GM19372 (cell line): Measurements from ENCODE around the gene PERCC1.

Experiments
- ATAC-seq: cut with Tn5 transposase; IDR thresholded peaks from one replicate; pipeline ENCODE4 v1.9.1; 2021; ENCODE audit warnings: mild to moderate bottlenecking, low read depth, moderate library complexity; ENCODE audit not compliant: unreplicated experiment

PERCC1 gene

DNA sequence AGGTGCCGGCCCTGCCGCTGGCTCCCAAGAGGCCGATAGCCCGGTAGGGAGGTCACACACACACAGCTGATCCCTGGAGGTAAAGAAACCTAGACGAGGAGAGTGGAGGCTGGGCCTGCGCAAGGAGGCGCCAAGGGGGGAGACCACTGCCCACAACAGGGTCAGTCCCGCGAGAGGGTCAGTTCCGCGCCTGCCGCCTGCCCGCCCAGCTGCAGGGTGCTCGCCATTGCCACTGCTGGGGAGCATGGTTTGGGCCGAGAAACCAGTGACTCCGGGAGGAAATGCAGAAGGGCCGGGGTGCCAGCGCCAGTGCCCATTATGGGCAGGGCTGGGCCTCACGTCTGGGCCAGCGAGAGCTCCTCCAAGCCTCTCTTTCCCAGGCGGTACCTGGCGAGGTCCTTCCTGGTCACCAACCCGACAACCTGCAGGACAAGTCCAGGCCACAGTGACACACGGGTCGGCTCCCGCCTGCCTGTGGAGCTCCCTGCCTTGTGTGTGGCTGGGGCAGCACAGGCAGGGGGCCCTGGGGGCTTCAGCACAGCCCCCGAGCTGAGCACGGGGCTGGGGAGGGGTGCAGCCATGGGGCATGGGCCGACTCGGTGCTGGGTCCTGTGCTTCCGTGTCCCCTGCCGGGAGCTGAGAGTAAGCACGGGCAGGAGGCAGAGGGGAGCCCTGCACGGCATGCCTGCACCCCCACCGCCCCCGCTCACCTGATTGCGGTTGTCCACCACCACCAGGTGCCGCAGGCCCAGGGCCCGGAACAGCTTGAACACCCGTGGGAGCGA lies 15.6 kb downstream of the PERCC1 start:
- no peak for ATAC-seq

DNA sequence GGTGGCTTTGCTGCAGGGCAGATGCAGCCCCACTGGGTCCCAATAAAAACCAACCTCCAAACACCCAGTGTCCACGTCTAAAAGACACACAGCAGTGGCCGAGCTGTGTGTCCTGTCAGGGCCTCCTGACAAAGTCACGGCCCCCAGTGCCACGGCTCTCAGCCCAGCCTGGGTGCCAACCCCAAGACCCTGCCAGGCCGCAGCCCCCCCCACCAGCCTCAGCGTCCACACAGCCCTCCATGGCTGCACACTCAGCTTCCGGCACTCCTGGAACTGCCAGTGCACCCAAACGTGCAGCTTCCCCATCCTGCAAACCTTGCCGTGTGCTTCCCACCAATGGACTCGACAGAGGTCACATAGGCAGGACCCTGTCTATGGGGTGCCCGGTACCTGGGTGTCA lies 17.1 kb downstream of the PERCC1 start:
- no peak for ATAC-seq

DNA sequence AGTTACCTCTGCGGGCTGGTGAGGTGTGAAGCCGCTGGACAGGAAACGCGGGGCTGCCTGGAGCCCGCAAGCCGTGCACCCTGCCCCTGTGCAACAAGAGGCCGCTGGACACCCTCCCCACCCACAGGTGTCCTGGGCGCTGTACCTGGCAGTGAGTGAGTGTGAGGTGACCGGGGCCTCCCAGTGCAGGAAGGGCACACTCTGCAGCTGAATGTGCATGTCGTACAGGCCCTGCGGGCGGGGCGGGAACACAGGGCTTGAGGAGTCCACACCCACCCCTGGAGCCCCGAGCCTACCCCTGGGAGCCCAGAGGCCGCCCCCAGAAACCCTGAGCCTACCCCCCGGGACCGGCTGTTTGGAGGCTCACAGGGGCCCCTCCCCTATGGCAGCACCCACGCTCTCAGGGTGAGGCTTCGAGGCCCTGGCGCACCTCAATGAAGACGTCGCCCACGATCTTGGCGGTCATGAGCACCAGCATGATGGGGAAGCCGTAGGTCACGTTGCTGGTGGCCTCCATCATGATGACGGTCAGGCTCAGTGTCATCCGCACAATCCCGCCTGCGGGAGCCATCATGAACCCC lies 17.7 kb downstream of the PERCC1 start:
- ATAC-seq = no peak

DNA sequence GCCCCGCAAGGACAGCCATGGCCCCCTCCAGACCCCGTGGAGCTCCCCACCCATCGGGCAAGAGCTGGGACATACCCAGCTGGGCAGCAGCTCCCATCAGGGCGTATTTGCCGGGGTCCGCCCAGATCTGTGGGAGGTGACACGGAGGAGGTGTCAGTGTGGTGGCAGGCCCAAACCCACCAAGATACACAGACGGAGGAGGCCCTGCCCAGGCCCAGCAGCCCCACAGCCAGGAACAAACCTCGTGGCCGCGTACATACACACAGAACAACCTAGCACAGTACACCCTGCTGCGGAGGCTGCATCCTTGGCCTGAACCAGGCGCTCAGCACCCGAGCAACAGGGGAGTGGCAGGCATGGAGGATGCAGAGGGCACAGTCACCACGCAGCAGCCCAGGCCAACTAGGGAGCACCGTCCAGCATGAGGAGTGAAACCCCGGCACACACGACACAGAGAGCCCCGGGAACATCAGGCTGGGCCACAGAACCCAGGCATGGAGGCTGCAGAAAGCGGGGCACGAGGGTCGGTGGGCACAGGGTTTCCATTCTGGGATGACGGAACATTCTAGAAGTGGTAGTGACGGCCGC lies 18.4 kb downstream of the PERCC1 start:
- no peak for ATAC-seq

- ATAC-seq = no peak
Observed at GRCh38 chr16:1450218-1450617, 19.3 kb downstream of the PERCC1 start.

GRCh38 chr16:1450841-1451240 lies 20.0 kb downstream of the PERCC1 start:
- no peak for ATAC-seq

- no peak for ATAC-seq
Observed at GRCh38 chr16:1451702-1452392, 21.0 kb downstream of the PERCC1 start.

DNA sequence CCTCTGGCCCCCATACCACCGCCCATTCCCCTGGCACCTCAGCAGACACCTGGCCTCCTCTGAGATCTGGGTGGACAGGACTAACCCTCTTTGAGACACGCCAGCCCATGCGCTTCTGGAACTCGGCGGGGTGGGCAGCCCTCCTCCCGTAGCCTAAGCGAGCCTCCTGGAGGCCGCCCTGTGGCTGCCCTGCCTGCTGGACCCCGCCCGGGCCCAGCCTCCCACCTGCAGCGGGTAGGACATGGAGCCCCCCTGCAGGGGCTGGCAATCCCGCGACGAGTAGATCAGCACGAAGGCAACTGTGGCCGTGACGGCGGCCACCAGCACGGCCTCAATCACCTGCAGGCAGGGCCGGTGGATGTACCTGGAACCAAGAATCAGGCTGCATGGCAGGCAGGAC lies 21.7 kb downstream of the PERCC1 start:
- no peak for ATAC-seq

GRCh38 chr16:1453316-1453715 lies 22.4 kb downstream of the PERCC1 start:
- no peak for ATAC-seq

DNA sequence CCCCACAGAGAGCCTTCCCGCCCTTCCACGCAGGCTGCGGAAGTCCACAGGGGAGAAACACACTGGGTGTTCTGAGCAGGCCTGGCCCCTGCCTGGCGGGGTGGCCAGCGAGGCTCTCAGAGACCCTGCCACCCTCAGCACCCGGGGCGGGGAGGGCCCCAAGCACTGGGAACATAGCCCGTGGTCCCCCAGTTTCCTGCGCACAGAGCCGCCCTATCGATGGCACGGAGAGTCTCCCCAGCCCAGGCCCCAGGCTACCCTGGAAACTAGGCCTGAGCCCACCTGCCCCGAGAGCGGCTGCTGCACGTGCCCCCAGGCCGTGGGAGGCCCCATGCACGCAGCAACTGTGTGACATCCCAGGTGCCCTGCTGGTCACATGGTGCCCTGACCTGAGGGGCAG lies 23.7 kb downstream of the PERCC1 start:
- no peak for ATAC-seq

DNA sequence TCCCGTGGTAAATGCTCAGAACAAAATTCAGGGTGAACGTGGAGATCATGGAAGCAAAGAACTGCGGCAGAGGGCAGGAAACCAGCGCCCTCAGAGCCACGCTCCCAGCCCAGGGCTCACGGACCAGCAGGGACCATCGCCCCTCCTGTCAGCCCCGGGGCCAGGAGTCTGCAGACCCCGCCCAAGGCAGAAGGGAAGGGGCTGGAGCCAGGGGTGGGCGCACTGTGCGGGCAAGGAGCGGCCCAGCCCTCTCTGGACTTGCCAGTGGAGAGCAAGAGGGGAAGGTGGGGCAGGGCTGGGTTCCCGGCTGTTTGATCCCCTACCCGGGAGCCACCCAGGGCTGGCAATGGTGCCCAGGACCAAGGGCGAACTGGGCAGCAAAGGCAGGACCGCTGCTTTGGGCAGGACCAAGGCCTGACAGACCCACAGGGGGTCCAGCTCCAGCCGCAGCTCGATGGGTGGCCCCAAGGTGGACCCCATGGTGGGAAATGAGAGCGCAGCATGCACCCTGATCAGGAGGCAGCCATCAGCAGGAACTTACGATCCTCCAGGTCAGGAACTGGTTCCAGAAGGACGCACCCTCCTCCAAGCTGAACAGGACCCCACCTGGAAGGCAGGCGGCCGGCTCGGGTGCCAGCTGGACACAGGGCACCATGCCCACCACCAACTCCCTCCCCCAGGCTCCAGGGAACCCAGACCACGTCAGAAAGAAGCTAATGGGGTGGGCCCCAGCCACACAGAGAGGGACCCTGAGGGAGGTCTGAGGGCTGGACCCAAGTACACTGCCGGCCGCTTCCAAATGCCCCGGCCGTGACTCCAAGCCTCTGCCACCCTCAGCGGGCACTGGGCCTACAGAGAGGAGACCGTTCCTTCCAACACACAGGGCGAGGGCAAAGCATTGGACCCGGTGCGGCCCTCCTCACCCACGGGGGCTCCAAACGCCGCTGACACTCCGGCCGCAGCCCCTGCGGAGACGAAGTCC lies 24.6 kb downstream of the PERCC1 start:
- no peak for ATAC-seq

GRCh38 chr16:1456951-1457350 lies 26.1 kb downstream of the PERCC1 start:
- ATAC-seq = no peak

GRCh38 chr16:1457489-1458245 lies 26.8 kb downstream of the PERCC1 start:
- ATAC-seq = no peak

DNA sequence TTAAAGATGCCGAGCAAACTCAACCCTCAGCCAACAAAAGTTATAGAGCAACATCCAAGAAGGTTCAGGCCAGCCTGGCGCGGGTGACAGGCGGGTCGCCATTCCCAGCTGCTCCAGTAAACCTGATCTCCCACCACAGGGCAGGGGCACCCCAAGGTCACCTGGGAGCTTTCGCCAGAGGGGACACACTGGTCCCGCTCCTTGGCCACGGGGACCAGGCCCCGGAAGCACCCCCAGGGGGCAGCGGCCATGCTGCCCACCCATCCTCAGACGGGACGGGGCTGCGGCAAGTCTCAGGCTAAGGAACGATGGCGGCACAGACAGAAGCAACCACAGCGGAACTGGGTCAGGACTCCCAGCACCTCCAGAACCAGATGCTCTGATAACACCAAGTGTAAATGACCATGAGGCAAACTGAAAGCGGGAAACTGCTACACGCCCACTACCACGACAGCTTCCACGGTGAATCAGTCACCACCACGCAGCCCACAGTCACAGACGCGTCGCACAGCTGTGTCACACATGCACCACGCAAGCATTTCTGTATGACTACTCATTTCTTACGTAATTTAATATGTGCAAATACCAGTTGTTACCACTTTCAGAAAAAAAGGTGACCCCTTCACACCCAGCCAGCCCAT lies 27.6 kb downstream of the PERCC1 start:
- no peak for ATAC-seq

- no peak for ATAC-seq
Observed at GRCh38 chr16:1458977-1459341, 28.1 kb downstream of the PERCC1 start.

GRCh38 chr16:1459967-1460366 lies 29.1 kb downstream of the PERCC1 start:
- ATAC-seq = no peak

DNA sequence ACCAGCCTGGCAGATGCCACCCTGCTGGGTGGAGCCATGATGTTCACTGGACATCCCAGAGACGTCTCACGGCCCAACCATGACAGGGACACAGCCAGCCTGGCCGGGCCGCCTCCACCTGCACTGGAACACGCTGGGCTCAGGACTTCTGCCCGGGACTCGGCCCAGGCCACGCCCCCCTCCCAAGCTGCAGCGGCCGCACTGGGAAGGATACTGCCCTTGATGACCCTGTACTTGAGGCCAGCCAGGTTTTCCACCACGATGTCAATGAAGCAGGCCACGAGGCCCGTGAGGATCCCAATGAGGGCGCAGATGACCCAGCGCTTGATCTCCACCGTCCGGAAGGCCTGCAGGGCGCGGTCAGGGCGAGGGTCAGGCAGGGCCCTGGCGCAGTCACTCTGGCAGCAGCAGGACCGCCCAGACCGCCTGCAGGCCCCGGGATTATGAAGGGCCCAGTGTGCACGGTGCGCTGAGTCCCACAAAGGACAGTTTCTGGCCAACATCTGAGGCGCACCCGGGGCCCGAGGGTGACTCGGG lies 29.8 kb downstream of the PERCC1 start:
- ATAC-seq = no peak

DNA sequence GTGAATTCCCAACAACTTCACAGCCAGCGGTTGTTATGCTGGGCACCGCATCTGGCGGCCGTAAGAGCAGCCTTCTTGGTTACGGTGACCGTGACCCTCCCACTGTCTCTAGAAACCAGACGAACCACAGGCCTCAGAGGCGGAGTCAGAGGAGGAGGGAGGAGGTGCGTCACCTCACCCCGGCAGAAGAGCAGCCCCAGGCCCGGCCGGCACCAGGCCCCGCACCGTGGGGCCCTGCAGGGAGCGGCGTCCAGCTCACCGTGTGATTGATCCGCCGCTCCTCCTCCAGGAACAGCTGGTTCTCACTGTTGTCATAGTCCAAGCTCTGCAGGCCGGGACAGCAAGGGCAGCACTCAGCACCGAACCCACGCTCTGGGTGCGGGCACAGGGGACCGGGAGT lies 30.3 kb downstream of the PERCC1 start:
- no peak for ATAC-seq
